GM23338 (cell line): Measurements from ENCODE around the gene CDH4. TPM values are rescaled to one million over a fixed set of nuclear protein-coding genes. Genes with fewer than 3 reads are reported as not detected.

Source experiments
- ATAC-seq: fragments of 200-7000 bp; cut with Tn5 transposase; 3 replicates; pipeline ENCODE4 v1.9.1; 2020
- DNase-seq: peaks from one replicate; pipeline ENCODE4 v3.0.0-alpha.2; 2015; ENCODE audit warnings: low spot score
- H2AFZ ChIP-seq: fragments of 200-600 bp; sonication (generic); 2 replicates; pipeline ENCODE4 v1.8.0; 2016; ENCODE audit warnings: antibody characterized with exemption, mild to moderate bottlenecking, moderate library complexity
- H3F3A ChIP-seq: fragments of 200-600 bp; sonication (generic); replicated peaks from 2 replicates; pipeline ENCODE4 v1.8.0; 2017; ENCODE audit warnings: antibody characterized with exemption, mixed run types, low read depth
- H3K27ac ChIP-seq: fragments of 200-600 bp; sonication (generic); 2 replicates; pipeline ENCODE4 v1.6.1; 2016; ENCODE audit warnings: low read depth
- H3K27me3 ChIP-seq: fragments of 200-600 bp; sonication (generic); 2 replicates; pipeline ENCODE4 v1.8.0; 2016; ENCODE audit warnings: mild to moderate bottlenecking, mixed run types, moderate library complexity; ENCODE audit not compliant: insufficient read depth
- H3K36me3 ChIP-seq: fragments of 200-600 bp; sonication (generic); 2 replicates; pipeline ENCODE4 v1.8.0; 2016; ENCODE audit warnings: mild to moderate bottlenecking; ENCODE audit not compliant: insufficient read depth
- H3K4me1 ChIP-seq: fragments of 200-600 bp; sonication (generic); 2 replicates; pipeline ENCODE4 v1.8.0; 2016; ENCODE audit warnings: mild to moderate bottlenecking, moderate library complexity; ENCODE audit not compliant: insufficient read depth
- H3K4me2 ChIP-seq: fragments of 200-600 bp; sonication (generic); 2 replicates; pipeline ENCODE4 v1.7.1; 2017; ENCODE audit warnings: mixed run types
- H3K4me3 ChIP-seq: fragments of 200-600 bp; sonication (generic); 2 replicates; pipeline ENCODE4 v1.6.1; 2016; ENCODE audit warnings: mixed run types
- H3K79me2 ChIP-seq: fragments of 200-600 bp; sonication (generic); replicated peaks from 2 replicates; pipeline ENCODE4 v1.8.0; 2017; ENCODE audit warnings: mild to moderate bottlenecking; ENCODE audit not compliant: insufficient read depth
- H3K9me2 ChIP-seq: fragments of 200-600 bp; sonication (generic); 2 replicates; pipeline ENCODE4 v1.8.0; 2017; ENCODE audit not compliant: insufficient read depth
- H4K20me1 ChIP-seq: fragments of 200-600 bp; sonication (generic); replicated peaks from 2 replicates; pipeline ENCODE4 v1.8.0; 2017; ENCODE audit warnings: mild to moderate bottlenecking; ENCODE audit not compliant: insufficient read depth
- H3K27ac Mint-ChIP-seq: 2 replicates; pipeline ENCODE4 v1.8.0; 2020; ENCODE audit warnings: inconsistent platforms, mild to moderate bottlenecking, moderate library complexity, mixed read lengths
- H3K27me3 Mint-ChIP-seq: 3 replicates; pipeline ENCODE4 v1.8.0; 2022; ENCODE audit warnings: low read depth, mild to moderate bottlenecking, moderate library complexity, mixed read lengths, inconsistent platforms; ENCODE audit not compliant: insufficient read depth, poor library complexity
- H3K36me3 Mint-ChIP-seq: 3 replicates; pipeline ENCODE4 v1.8.0; 2021; ENCODE audit warnings: low read depth, mild to moderate bottlenecking, inconsistent platforms, moderate library complexity, mixed read lengths
- H3K4me1 Mint-ChIP-seq: 3 replicates; pipeline ENCODE4 v1.8.0; 2020; ENCODE audit warnings: mild to moderate bottlenecking, inconsistent platforms, mixed read lengths
- H3K4me3 Mint-ChIP-seq: 3 replicates; pipeline ENCODE4 v1.8.0; 2021; ENCODE audit warnings: moderate library complexity, mild to moderate bottlenecking, inconsistent platforms, mixed read lengths
- H3K9me3 Mint-ChIP-seq: 3 replicates; pipeline ENCODE4 v1.8.0; 2020; ENCODE audit warnings: moderate library complexity, mild to moderate bottlenecking, inconsistent platforms, mixed read lengths
- CREB1 ChIP-seq: fragments of 250-450 bp; sonication (Bioruptor Pico); IDR thresholded peaks from 2 replicates; pipeline ENCODE4 v1.5.0; 2020; ENCODE audit warnings: low read depth, mild to moderate bottlenecking, moderate library complexity
- ETS1 ChIP-seq: IDR thresholded peaks from 2 replicates; pipeline ENCODE4 v1.6.1; 2016; ENCODE audit warnings: antibody characterized with exemption
- EZH2 ChIP-seq: fragments of 200-600 bp; sonication (generic); IDR thresholded peaks from one replicate; pipeline ENCODE4 v1.8.0; 2017; ENCODE audit warnings: antibody characterized with exemption, mild to moderate bottlenecking, low read depth; ENCODE audit not compliant: unreplicated experiment
- EZH2phosphoT487 ChIP-seq: fragments of 200-600 bp; sonication (generic); IDR thresholded peaks from one replicate; pipeline ENCODE4 v1.8.1; 2018; ENCODE audit warnings: antibody characterized with exemption; ENCODE audit not compliant: unreplicated experiment
- JUNB ChIP-seq: IDR thresholded peaks from one replicate; pipeline ENCODE4 v1.6.1; 2016; ENCODE audit warnings: antibody characterized with exemption; ENCODE audit not compliant: unreplicated experiment
- NANOG ChIP-seq: IDR thresholded peaks from 2 replicates; pipeline ENCODE4 v1.6.1; 2016; ENCODE audit warnings: antibody characterized with exemption, borderline replicate concordance
- POLR2AphosphoS5 ChIP-seq: IDR thresholded peaks from 2 replicates; pipeline ENCODE4 v1.6.1; 2016; ENCODE audit warnings: antibody characterized with exemption, low read depth
- STAT1 ChIP-seq: IDR thresholded peaks from one replicate; pipeline ENCODE4 v1.6.1; 2016; ENCODE audit warnings: antibody characterized with exemption; ENCODE audit not compliant: unreplicated experiment
- ZNF114 ChIP-seq: fragments of 250-450 bp; sonication (Bioruptor Pico); IDR thresholded peaks from 2 replicates; pipeline ENCODE4 v1.5.0; 2020; ENCODE audit warnings: mild to moderate bottlenecking, moderate library complexity
- ZNF331 ChIP-seq: fragments of 250-450 bp; sonication (Bioruptor Pico); IDR thresholded peaks from 2 replicates; pipeline ENCODE4 v1.5.0; 2020; ENCODE audit warnings: low read depth, mild to moderate bottlenecking, moderate library complexity
- ZNF462 ChIP-seq: fragments of 250-450 bp; sonication (Bioruptor Pico); IDR thresholded peaks from 2 replicates; pipeline ENCODE4 v1.5.0; 2020; ENCODE audit warnings: mild to moderate bottlenecking, moderate library complexity
- polyA plus RNA-seq: library from polyadenylated mRNA; unstranded; fragments of >200 nt; fragmentation: Nextera tagmentation; extraction: Ambion mirVana; gene quantifications from 2 replicates; pipeline ENCODE4 v1.2.1, GENCODE V29; 2016
- total RNA-seq: library from RNA; depleted of rRNA; stranded (reverse); fragments of >200 nt; shearing (Covaris generic); gene quantifications from 2 replicates; pipeline ENCODE4 v1.2.3, GENCODE V29; 2014

The CDH4 gene
- total and polyA plus RNA-seq, 2 experiments from 2014 or later = 1.2 to 4.2 TPM

GRCh38 chr20:61440548-61441055 lies 188.5 kb downstream of the CDH4 start:
- TF ChIP-seq NANOG (no peak), POLR2AphosphoS5 (no peak), EZH2 (no peak), ZNF114 (no peak), ETS1 (no peak), CREB1 (CRISPR knock-in tag) (no peak), EZH2phosphoT487 (no peak), ZNF462 (CRISPR knock-in tag) (no peak), JUNB (no peak), STAT1 (no peak), ZNF331 (no peak)
- Mint-ChIP-seq H3K9me3 (peaks cover 6% of the 10 kb centered on the region; the same call in 2 of the 3 replicates), H3K4me3 (no peak overlapping the region), H3K27ac (no peak overlapping the region), H3K36me3 (peaks cover 5% of the 10 kb centered on the region; the same call in 2 of the 3 replicates), H3K27me3 (peaks cover 10% of the 10 kb centered on the region), H3K4me1 (peaks cover 43% of the 10 kb centered on the region)
- H4K20me1 ChIP-seq = no peaks in the 10 kb centered on the region
- no peak overlapping the region for H2AFZ ChIP-seq
- peaks cover 25% of the 10 kb centered on the region for H3F3A ChIP-seq
- H3K4me2 ChIP-seq = no peak overlapping the region
- no peak for ATAC-seq
- no peaks in the 10 kb centered on the region for H3K79me2 ChIP-seq
- H3K9me2 ChIP-seq = peaks cover 5% of the 10 kb centered on the region; the same call in 1 of the 2 replicates
- no peak for DNase-seq
- H3K27me3 ChIP-seq = no peaks in the 10 kb centered on the region
- no peak overlapping the region for H3K4me3 ChIP-seq
- no peak overlapping the region for H3K27ac ChIP-seq
- H3K4me1 ChIP-seq = peaks cover 42% of the 10 kb centered on the region
- H3K36me3 ChIP-seq = no peaks in the 10 kb centered on the region
